ENCODE measurements around the gene KLHL3. TPM values are rescaled to one million over a fixed set of nuclear protein-coding genes. Genes with fewer than 3 reads are reported as not detected.

Gene KLHL3
- total and polyA plus RNA-seq, 2 donors (not counting 3 experiments of a cell fraction or from before 2014, with no cell fraction given), result 8.8 to 13.6 TPM

GRCh38 chr5:137703565-137703964 is 32.3 kb downstream of the KLHL3 start:
- Histone ChIP-seq H3K27me3 (ENCODE audit: control insufficient read depth in 2 of 2, insufficient read depth in 2 of 2, low read length in 2 of 2) (no peaks in the 10 kb centered on the region), H3K9me1 (replicated peaks; ENCODE audit: control insufficient read depth, extremely low read depth, insufficient read depth, low read length) (no peaks in the 10 kb centered on the region), H3K9ac (replicated peaks; ENCODE audit: extremely low read depth, insufficient read depth, low read length) (no peak overlapping the region), H3K79me2 (ENCODE audit: control insufficient read depth, insufficient read depth, low read length) (no peaks in the 10 kb centered on the region), H3K36me3 (ENCODE audit: control insufficient read depth in 2 of 2, extremely low read depth in 1 of 2, insufficient read depth in 2 of 2, low read length in 2 of 2) (peaks cover 0 to 5% of the 10 kb centered on the region in 2 experiments), H3K27ac (ENCODE audit: insufficient read depth, low read depth, low read length) (no peak overlapping the region), H3K4me3 (replicated peaks in 1 of 3; ENCODE audit: insufficient read depth in 1 of 3, low read depth in 1 of 3, low read length in 3 of 3) (no peak overlapping the region), H3K9me3 (replicated peaks; ENCODE audit: control insufficient read depth, insufficient read depth, low read length) (no peaks in the 10 kb centered on the region), H3K4me2 (ENCODE audit: insufficient read depth, low read length) (no peak overlapping the region), H3K4me1 (ENCODE audit: control insufficient read depth, extremely low read depth, insufficient read depth, low read length) (peaks cover 35% of the 10 kb centered on the region), H2AFZ (ENCODE audit: low read depth, low read length) (no peak overlapping the region), H4K20me1 (replicated peaks; ENCODE audit: control insufficient read depth, extremely low read depth, insufficient read depth, low read length) (no peaks in the 10 kb centered on the region)
- DNase-seq (ENCODE audit: low read depth, low spot score) (no peak), FAIRE-seq (no peak)
- intact Hi-C loops (cut with micrococcal nuclease) (no loop called here), dilution Hi-C loops (cut with MboI; ENCODE audit: extremely low pct_ligation_motif_present, low sequenced_read_pairs) (no loop called here)
- BruUV-seq (replicated peaks), result no TSS peak
- TF ChIP-seq FOS (IDR thresholded peaks at IDR 0.05; ENCODE audit: borderline replicate concordance, insufficient read depth, low read length) (no peak), MYC (IDR thresholded peaks at IDR 0.05; ENCODE audit: low read depth, low read length) (no peak), CTCF (IDR thresholded peaks at IDR 0.05; ENCODE audit: extremely low read depth in 1 of 2, insufficient read depth in 1 of 2, low read depth in 1 of 2, low read length in 2 of 2) (no peak), EZH2 (IDR thresholded peaks at IDR 0.05; ENCODE audit: borderline replicate concordance, low read depth, low read length, severe bottlenecking) (no peak), POLR2AphosphoS5 (IDR thresholded peaks at IDR 0.05; ENCODE audit: insufficient read depth, low read depth, low read length) (no peak), GATA2 (IDR thresholded peaks at IDR 0.05; ENCODE audit: insufficient read depth, insufficient read length, low read depth, low read length) (no peak), POLR2A (IDR thresholded peaks at IDR 0.05; ENCODE audit: low read depth, low read length) (no peak), MAX (IDR thresholded peaks at IDR 0.05; ENCODE audit: insufficient read depth, insufficient read length) (no peak), JUN (IDR thresholded peaks at IDR 0.05; ENCODE audit: borderline replicate concordance, insufficient read depth, insufficient read length, low read depth) (no peak)
- ChIA-PET POLR2A (no interaction called here), CTCF (no interaction called here)

Data from endothelial cell of umbilical vein (primary cell).